ENCODE results near the gene KIRREL3.

Gene KIRREL3

DNA sequence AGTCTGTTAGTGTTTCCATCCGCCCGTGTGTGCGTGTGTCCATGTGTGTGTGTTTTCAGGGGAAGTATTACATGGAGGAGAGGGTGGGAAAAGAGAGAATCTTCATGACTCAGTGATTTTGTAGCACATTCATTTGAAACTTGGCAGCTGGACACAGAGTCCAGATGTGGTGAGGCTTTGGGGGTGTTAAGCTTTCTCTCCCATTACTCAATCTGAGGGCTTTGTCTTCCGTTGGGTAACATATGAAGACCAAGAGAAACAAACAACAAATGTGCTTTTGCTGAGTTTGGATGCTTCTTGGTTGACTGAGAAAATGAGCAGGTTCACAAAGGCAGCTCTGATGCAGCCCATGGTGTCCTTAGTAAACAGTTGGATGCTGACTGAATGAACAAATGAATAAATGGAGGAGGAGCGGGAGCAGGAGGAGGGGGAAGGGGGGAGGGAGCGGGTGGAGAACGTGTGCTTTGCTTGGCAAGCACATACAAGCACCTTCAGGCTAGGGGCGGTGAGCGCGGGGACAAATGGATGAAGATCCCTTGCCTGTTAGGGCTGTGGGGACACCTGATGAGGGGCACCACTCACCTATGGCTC, 540.8 kb downstream of the KIRREL3 start:
- H3K9me3 ChIP-seq (ENCODE audit: insufficient read depth, low read length), result no peaks in the 10 kb centered on the region
- no peak overlapping the region for H3K9ac ChIP-seq (ENCODE audit: low read length)
- H3K4me2 ChIP-seq (ENCODE audit: low read depth, low read length, poor library complexity, severe bottlenecking), result no peak overlapping the region
- no peaks in the 10 kb centered on the region for H3K27me3 ChIP-seq (ENCODE audit: low read length)
- no peaks in the 10 kb centered on the region for H3K36me3 ChIP-seq (ENCODE audit: low read length)
- H4K20me1 ChIP-seq (ENCODE audit: low read depth, low read length), result no peaks in the 10 kb centered on the region
- no peaks in the 10 kb centered on the region for H3K79me2 ChIP-seq (ENCODE audit: insufficient read depth, low read length)
- H3K9me2 ChIP-seq (replicated peaks; ENCODE audit: insufficient read depth, low read length), result no peaks in the 10 kb centered on the region
- H3K27ac ChIP-seq (ENCODE audit: low read depth, low read length), result no peak overlapping the region
- no peak overlapping the region for H2AFZ ChIP-seq (ENCODE audit: low read depth, low read length, severe bottlenecking)
- H3F3A ChIP-seq (ENCODE audit: insufficient read depth), result no peaks in the 10 kb centered on the region
- H3K4me3 ChIP-seq (ENCODE audit: insufficient read depth, low read length, poor library complexity, severe bottlenecking), result no peak overlapping the region
- TF ChIP-seq, protein P1, sequence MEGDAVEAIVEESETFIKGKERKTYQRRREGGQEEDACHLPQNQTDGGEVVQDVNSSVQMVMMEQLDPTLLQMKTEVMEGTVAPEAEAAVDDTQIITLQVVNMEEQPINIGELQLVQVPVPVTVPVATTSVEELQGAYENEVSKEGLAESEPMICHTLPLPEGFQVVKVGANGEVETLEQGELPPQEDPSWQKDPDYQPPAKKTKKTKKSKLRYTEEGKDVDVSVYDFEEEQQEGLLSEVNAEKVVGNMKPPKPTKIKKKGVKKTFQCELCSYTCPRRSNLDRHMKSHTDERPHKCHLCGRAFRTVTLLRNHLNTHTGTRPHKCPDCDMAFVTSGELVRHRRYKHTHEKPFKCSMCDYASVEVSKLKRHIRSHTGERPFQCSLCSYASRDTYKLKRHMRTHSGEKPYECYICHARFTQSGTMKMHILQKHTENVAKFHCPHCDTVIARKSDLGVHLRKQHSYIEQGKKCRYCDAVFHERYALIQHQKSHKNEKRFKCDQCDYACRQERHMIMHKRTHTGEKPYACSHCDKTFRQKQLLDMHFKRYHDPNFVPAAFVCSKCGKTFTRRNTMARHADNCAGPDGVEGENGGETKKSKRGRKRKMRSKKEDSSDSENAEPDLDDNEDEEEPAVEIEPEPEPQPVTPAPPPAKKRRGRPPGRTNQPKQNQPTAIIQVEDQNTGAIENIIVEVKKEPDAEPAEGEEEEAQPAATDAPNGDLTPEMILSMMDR (IDR thresholded peaks at IDR 0.05; ENCODE audit: insufficient read depth, low read length, poor library complexity, severe bottlenecking), result no peak
- TF ChIP-seq EZH2phosphoT487 (conservative IDR thresholded peaks at IDR 0.05; ENCODE audit: low read length), result no peak

DNA sequence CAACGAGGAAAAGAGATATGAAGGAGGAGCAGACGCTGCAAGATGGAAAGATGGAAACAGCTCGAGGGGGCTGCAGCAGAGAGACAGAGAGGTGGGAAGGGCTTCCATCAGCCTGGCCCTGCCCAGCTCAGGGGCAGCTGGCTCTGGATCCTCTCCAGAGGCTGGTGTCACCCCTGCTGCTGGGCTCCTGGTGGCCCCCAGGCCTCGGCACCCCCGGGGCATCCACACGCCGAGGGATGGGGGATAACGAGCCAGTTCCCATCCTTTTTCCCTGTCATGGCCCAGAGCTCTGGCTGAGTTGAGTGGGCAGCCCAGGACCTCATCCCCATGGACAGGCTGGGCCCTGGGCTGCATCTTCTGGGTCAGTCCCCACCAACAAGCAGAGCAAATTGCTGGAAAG, 542.8 kb downstream of the KIRREL3 start:
- Histone ChIP-seq H3K4me3 (ENCODE audit: insufficient read depth, low read length, poor library complexity, severe bottlenecking) (no peak overlapping the region), H3K4me2 (ENCODE audit: low read depth, low read length, poor library complexity, severe bottlenecking) (no peak overlapping the region), H3K36me3 (ENCODE audit: low read length) (no peaks in the 10 kb centered on the region), H3F3A (ENCODE audit: insufficient read depth) (no peaks in the 10 kb centered on the region), H3K27ac (ENCODE audit: low read depth, low read length) (no peak overlapping the region), H3K9me3 (ENCODE audit: insufficient read depth, low read length) (no peaks in the 10 kb centered on the region), H3K27me3 (ENCODE audit: low read length) (no peaks in the 10 kb centered on the region), H3K79me2 (ENCODE audit: insufficient read depth, low read length) (no peaks in the 10 kb centered on the region), H4K20me1 (ENCODE audit: low read depth, low read length) (no peaks in the 10 kb centered on the region), H3K9ac (ENCODE audit: low read length) (no peak overlapping the region), H3K9me2 (replicated peaks; ENCODE audit: insufficient read depth, low read length) (no peaks in the 10 kb centered on the region), H2AFZ (ENCODE audit: low read depth, low read length, severe bottlenecking) (no peak overlapping the region)
- no peak for TF ChIP-seq EZH2phosphoT487 (conservative IDR thresholded peaks at IDR 0.05; ENCODE audit: low read length)
- TF ChIP-seq, protein P1 (IDR thresholded peaks at IDR 0.05; ENCODE audit: insufficient read depth, low read length, poor library complexity, severe bottlenecking), result no peak

- H4K20me1 ChIP-seq (ENCODE audit: low read depth, low read length), result no peaks in the 10 kb centered on the region
- no peak overlapping the region for H2AFZ ChIP-seq (ENCODE audit: low read depth, low read length, severe bottlenecking)
- H3F3A ChIP-seq (ENCODE audit: insufficient read depth), result no peaks in the 10 kb centered on the region
- H3K9ac ChIP-seq (ENCODE audit: low read length), result no peak overlapping the region
- no peak overlapping the region for H3K27ac ChIP-seq (ENCODE audit: low read depth, low read length)
- H3K79me2 ChIP-seq (ENCODE audit: insufficient read depth, low read length), result no peaks in the 10 kb centered on the region
- H3K27me3 ChIP-seq (ENCODE audit: low read length), result no peaks in the 10 kb centered on the region
- no peak overlapping the region for H3K4me3 ChIP-seq (ENCODE audit: insufficient read depth, low read length, poor library complexity, severe bottlenecking)
- no peak for TF ChIP-seq EZH2phosphoT487 (conservative IDR thresholded peaks at IDR 0.05; ENCODE audit: low read length)
- TF ChIP-seq, protein P1 (IDR thresholded peaks at IDR 0.05; ENCODE audit: insufficient read depth, low read length, poor library complexity, severe bottlenecking), result no peak
- no peaks in the 10 kb centered on the region for H3K9me3 ChIP-seq (ENCODE audit: insufficient read depth, low read length)
- no peak overlapping the region for H3K4me2 ChIP-seq (ENCODE audit: low read depth, low read length, poor library complexity, severe bottlenecking)
- H3K36me3 ChIP-seq (ENCODE audit: low read length), result no peaks in the 10 kb centered on the region
- H3K9me2 ChIP-seq (replicated peaks; ENCODE audit: insufficient read depth, low read length), result no peaks in the 10 kb centered on the region
These were observed 543.6 kb downstream of the KIRREL3 start for GRCh38 chr11:126456783-126457542.

Measured in SU-DHL-6 (cell line).